HUDEP-2 (cell line): Measurements from ENCODE around the gene APOBEC3G.
"Not testable (repeated sequence)": the region's sequence is repeated elsewhere in the genome, so short reads cannot be mapped to it uniquely, and the experiment has no call there.

Experiments
- DNase-seq, 76 experiments: peaks; one replicate each; lab custom pipeline; 2025; ENCODE audit not compliant: unreplicated experiment in 76 of 76; lab: John Stamatoyannopoulos, UW

APOBEC3G gene

GRCh38 chr22:39066442-39067276, 10.4 kb upstream of the APOBEC3G start:
- DNase-seq, result not testable (repeated sequence)

DNA sequence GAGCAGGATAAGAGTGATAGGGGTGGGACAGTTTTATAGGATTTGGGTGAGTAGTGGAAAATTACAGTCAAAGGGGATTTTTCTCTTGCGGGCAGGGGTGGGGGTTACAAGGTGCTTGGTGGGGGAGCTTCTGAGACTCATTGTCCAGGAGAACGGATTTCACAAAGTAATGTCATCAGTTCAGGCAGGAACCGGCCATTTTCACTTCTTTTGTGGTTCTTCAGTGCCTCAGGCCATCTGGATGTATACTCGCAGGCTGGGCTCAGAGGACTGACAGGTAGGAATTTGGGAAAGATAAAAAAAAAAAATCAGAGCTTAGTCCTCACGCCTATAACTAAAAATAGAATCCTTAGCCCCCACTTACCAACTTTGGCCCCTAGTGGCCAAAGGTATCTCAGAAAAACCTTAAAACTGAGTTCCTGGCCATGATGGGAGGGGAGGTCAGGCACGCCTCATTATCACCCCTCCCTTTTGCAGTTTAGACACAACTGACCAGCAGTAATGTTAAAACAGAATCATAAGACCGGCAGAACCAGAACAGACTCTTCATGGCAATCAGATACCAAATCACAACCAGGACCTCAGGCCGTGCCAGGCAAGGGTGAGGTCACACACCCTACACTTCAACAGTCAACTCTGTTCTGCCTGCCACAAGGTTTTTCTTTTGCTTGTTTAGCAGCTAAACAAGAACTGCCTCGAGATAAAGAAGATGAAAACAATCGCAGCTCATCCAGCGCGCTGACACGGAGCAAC, 8.9 kb upstream of the APOBEC3G start:
- no peak for DNase-seq

GRCh38 chr22:39070186-39070585, 6.9 kb upstream of the APOBEC3G start:
- DNase-seq, result no peak

DNA sequence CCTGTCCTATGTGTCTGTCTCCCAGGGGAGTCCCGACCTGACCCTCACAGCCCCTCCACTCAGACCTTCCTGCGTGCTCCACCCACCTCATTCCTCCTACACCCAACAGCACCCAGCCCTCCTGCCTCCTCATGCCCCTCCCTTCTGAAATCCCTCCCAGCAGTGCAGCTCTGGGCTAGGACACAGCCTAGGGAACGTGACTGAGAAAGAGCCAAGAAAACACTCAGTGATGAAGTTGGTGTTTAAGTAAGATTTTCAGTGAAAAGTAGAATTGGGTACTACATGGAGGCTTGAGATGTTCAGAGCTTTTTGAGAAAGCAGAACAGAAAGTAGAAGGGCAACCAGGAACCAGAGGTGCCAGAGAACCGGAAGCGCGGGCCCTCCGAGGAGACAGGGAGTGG, 4.5 kb upstream of the APOBEC3G start:
- not testable (repeated sequence) for DNase-seq

GRCh38 chr22:39073981-39074380, 3.1 kb upstream of the APOBEC3G start:
- DNase-seq, result no peak

- DNase-seq, result not testable (repeated sequence)
Observed at GRCh38 chr22:39076155-39077025, 685 bp upstream of the APOBEC3G start.

DNA sequence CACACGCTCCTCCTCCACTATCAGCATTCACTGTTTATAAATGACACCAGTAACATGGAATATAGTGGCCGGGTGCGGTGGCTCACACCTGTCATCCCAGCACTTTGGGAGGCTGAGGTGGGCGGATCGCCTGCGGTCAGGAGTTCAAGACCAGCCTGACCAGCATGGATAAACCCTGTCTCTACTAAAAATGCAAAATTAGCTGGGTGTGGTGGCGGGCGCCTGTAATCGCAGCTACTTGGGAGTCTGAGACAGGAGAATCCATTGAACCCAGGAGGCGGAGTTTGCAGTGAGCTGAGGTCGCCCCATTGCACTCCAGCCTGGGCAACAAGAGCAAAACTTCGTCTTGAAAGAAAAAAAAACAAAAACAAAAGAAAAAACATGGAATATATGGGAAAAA, 837 bp downstream of the APOBEC3G start:
- DNase-seq, result not testable (repeated sequence)

- DNase-seq, result no peak
Observed at GRCh38 chr22:39078329-39078728, 1.3 kb downstream of the APOBEC3G start.

DNA sequence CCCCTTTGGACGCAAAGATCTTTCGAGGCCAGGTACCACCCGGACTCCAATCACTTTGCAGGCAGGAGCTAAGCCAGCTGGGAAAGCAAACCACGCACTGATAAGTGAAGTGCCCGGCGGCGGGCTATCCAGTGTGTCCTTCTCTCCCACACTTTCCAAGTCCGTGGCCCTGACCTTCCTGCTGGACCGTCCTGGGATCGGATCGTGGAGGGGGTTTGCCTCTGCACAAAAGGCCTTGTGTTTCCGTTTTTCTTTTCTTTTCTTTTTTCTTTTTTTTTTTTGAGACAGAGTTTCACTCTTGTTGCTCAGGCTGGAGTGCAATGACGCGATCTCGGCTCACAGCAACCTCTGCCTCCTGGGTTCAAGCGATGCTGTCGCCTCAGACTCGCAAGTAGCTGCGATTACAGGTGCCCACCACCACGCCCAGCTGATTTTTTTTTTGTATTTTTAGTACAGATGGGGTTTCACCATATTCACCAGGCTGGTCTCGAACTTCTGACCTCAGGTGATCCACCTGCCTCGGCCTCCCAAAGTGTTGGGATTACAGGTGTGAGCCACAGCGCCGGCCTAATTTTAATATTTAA, 2.1 kb downstream of the APOBEC3G start:
- DNase-seq, result not testable (repeated sequence)

DNA sequence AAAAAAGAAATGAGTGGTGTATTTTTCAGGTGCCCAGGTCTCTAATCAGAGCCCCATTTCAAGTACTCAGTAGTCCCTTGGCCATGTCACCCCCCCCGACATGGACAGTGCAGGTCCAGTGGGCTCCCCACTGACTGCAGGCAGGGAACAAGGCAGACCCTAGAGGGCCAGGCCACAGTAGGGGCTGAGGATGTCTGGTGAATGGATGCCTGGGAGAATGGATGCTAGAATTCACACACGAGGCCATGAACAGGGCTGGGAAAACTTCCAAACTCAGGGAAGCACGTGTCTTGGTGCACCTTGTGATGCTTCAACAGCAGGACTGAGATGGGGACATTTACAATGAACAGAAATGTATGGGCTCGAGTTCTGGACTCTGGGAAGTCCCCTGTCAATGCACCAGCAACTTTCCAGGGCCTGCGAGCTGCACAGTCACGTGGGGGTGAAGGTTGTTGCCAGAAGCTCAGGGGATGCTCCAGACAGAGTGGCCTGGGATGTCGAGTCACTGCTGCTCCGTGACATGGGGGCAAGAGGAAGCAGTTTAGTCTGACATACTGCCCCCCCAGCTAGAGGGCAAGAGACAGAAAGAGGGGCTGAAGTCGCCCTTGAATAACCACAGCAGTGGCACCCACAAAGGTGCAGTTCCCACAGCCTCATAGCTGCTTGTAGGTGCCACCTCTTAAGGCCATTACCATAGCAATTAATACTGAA, 3.1 kb downstream of the APOBEC3G start:
- DNase-seq, result no peak

DNA sequence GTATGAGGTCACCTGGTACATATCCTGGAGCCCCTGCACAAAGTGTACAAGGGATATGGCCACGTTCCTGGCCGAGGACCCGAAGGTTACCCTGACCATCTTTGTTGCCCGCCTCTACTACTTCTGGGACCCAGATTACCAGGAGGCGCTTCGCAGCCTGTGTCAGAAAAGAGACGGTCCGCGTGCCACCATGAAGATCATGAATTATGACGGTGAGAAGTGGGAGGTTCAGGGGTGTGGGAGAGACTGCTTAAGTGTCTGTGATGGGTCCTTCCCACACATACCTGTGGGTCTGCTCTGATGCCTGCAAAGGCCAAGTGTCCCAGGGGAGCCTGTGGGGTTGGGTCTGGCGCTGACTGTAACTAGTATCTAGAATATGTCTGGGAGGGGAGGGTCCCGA, 3.9 kb downstream of the APOBEC3G start:
- no peak for DNase-seq

DNA sequence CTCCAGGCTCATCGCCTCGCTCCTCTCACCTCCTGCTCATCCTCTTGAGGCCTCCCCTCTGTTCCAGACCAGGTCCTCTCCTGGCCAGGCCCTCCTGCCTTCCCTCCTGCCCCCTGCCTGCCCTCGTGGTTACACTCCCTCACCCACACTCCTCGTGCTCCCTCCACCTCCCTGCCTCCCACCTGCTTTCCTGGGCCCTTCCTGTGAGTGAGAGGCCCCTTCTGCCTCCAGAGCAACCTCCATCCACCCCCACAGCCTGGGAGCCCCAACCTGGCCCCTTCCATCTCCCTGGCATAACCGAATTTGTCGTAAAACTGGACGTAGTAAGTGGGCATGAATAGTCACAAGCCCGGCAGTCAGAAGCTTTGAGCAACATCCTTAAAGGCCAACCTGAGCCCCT, 4.5 kb downstream of the APOBEC3G start:
- no peak for DNase-seq

DNA sequence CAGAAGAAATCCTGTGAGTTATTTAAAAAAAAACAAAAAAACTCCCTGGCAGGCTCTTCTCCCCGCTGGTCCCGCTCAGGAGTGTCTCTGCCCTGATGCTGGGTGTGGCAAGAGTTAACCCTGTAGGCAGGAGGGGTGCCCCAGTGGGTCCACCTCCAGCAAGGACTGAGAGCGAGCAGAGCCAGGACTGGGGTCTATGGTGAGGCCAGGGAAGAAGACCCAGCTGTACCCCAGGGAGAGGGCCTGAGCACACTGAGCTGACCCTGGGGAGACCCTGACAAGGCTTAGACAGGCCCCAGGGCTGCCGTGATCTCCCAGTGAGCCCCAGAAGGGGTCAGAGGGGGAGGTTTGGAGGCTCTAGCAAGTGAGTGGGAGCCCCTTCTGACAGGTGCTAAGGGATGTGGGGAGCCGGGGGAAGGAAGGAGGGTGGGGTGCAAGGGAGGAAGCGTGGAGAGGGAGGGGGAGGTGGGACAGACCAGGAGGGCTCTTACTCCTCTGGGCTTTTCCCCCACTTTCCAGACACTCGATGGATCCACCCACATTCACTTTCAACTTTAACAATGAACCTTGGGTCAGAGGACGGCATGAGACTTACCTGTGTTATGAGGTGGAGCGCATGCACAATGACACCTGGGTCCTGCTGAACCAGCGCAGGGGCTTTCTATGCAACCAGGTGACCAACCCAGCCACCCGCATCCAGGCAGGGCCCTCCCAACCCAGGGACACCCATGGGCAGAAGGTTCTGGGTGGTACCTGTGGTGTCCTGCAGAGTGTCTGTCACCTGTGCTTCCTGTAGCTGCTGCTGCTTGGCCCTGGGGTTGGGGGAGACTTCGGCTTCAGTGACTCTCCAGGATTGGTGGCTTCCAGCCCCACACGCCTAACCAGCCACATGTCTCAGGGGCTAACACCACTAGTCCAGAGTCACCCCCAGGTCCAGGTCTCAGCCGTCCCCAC, 6.4 kb downstream of the APOBEC3G start:
- DNase-seq, result no peak

GRCh38 chr22:39084666-39085065, 7.6 kb downstream of the APOBEC3G start:
- no peak for DNase-seq

- DNase-seq, result no peak
Observed at GRCh38 chr22:39087098-39087497, 10.0 kb downstream of the APOBEC3G start.

DNA sequence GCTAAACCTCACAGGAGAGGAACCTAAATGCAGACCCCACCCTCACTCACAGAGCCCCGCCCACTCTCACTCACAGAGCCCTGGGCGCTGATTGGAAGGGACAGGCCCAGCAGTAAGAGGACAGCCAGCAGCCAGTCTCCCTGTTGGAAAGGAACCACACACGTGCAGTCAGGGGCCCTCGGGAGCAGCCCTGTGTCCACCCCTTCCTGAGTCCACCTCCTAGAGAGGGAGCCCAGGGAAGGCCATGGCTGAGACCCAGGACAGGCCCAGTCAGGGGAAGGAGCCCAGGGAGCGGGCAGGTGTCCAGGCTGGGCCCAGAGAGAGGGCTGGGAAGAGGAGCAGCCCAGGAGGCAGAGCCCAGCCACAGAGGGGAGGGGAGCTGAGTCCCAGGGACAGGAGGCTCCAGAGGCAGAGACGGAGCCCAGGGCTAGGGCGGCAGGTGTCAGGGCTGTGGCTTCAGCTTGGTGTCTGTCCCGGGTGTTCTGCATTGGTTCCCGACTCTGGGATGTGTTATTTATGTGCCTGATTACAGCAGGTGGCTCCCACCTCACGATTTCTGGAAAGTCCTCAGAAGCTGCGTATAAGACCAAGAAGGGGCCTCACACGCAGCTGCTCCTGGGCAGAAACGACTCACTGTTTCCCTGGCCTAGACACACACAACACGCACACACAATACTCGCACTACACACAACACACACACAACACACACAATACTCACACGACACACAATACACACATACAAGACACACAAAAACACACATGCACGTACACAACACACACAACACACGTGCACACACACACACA, 11.0 kb downstream of the APOBEC3G start:
- no peak for DNase-seq

DNA sequence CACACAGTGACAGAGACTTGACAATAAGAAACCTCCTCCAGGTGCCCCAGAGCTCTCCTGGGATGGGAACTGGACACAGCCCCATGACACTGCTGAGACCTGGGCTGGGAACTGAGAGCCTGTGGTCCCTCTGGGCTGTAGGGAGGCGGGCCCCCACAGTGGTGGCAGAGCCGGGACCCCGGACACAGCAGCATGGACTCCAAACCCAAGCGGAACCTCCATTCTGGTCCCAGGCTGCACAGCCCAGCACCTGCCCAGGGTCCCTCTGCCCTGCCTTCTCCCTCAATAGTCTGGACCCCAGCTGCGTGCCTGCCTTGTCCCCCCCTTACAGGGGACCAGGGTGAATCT, 11.6 kb downstream of the APOBEC3G start:
- no peak for DNase-seq

- no peak for DNase-seq
Observed at GRCh38 chr22:39089928-39090327, 12.9 kb downstream of the APOBEC3G start.
